ENCODE measurements around the gene BICRAL.

GRCh38 chr6:42877695-42878094, 95.8 kb downstream of the BICRAL start:
- no peak for TF ChIP-seq CTCF (IDR thresholded peaks at IDR 0.05)
- no peak for TF ChIP-seq USF2 (IDR thresholded peaks at IDR 0.05; ENCODE audit: borderline replicate concordance, low read depth, low read length)
- TF ChIP-seq EZH2phosphoT487 (IDR thresholded peaks at IDR 0.05; ENCODE audit: borderline replicate concordance, low read depth), result no peak
- TF ChIP-seq RCOR1 (IDR thresholded peaks at IDR 0.05; ENCODE audit: low read length), result no peak
- no peak for TF ChIP-seq YY1 (IDR thresholded peaks at IDR 0.05; ENCODE audit: low read depth)
- no peak for TF ChIP-seq MXI1 (IDR thresholded peaks at IDR 0.05; ENCODE audit: low read depth, low read length)
- TF ChIP-seq NRF1 (IDR thresholded peaks at IDR 0.05; ENCODE audit: low read depth, low read length), result no peak
- TF ChIP-seq EP300 (IDR thresholded peaks at IDR 0.05; ENCODE audit: borderline replicate concordance in 1 of 2, low read depth in 1 of 2, low read length in 1 of 2), result no peak
- no peak for TF ChIP-seq TEAD4 (IDR thresholded peaks at IDR 0.05; ENCODE audit: borderline replicate concordance, insufficient read depth)
- TF ChIP-seq TAF1 (IDR thresholded peaks at IDR 0.05; ENCODE audit: borderline replicate concordance, low read depth, low read length), result no peak
- no peak for TF ChIP-seq GABPA (IDR thresholded peaks at IDR 0.05; ENCODE audit: low read depth)
- no peak for TF ChIP-seq CHD2 (IDR thresholded peaks at IDR 0.05; ENCODE audit: low read length, partially characterized antibody)
- TF ChIP-seq REST (IDR thresholded peaks at IDR 0.05; ENCODE audit: low read depth, low read length), result no peak
